HG03558 (cell line): ENCODE data around the gene PSMA6.
"Not testable (repeated sequence)": the region's sequence is repeated elsewhere in the genome, so short reads cannot be mapped to it uniquely, and the experiment has no call there.

Experiments
- ATAC-seq: cut with Tn5 transposase; IDR thresholded peaks from one replicate; pipeline ENCODE4 v1.9.1; 2021; ENCODE audit warnings: moderate number of reproducible peaks; ENCODE audit not compliant: unreplicated experiment; ENCODE audit errors: extremely low read depth

Gene PSMA6

DNA sequence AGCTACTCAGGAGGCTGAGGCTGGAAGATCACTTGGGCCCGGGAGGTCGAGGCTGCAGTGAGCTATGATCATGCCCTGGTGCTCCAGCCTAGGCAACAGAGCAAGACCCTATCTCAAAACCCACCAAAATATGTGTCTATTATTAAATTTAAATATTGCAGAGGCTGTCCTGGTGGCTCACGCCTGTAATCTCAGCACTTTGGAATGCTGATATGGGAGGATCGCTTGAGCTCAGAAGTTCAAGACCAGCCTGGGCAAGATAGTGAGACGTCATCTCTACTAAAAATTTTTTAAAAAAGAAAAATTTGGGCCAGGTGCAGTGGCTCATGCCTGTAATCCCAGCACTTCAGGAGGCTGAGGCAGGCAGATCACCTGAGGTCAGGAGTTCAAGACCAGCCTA, 13.9 kb downstream of the PSMA6 start:
- ATAC-seq = no peak

GRCh38 chr14:35317820-35318219, 25.6 kb downstream of the PSMA6 start:
- ATAC-seq = no peak

GRCh38 chr14:35319509-35319908, 27.3 kb downstream of the PSMA6 start:
- ATAC-seq = no peak

GRCh38 chr14:35320472-35320871, 28.3 kb downstream of the PSMA6 start:
- ATAC-seq = no peak

DNA sequence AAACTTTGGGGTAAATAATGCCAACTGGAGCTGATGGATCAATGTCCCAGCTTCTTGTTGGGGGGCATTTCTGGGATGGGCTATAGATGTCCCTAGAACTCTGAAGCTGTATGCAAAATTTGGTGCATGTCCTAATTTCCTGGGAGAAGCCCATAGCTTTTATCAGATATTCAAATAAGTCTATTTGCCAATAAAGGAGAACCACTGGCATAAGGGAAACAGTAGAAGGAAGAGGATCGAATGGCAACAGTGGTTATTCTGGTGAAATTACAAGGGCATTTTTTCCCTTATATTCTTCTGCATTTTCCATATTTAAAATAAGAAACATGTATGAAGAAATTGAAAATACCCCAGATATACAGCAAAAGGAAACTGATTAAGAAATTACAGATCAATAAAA, 34.2 kb downstream of the PSMA6 start:
- ATAC-seq = no peak

DNA sequence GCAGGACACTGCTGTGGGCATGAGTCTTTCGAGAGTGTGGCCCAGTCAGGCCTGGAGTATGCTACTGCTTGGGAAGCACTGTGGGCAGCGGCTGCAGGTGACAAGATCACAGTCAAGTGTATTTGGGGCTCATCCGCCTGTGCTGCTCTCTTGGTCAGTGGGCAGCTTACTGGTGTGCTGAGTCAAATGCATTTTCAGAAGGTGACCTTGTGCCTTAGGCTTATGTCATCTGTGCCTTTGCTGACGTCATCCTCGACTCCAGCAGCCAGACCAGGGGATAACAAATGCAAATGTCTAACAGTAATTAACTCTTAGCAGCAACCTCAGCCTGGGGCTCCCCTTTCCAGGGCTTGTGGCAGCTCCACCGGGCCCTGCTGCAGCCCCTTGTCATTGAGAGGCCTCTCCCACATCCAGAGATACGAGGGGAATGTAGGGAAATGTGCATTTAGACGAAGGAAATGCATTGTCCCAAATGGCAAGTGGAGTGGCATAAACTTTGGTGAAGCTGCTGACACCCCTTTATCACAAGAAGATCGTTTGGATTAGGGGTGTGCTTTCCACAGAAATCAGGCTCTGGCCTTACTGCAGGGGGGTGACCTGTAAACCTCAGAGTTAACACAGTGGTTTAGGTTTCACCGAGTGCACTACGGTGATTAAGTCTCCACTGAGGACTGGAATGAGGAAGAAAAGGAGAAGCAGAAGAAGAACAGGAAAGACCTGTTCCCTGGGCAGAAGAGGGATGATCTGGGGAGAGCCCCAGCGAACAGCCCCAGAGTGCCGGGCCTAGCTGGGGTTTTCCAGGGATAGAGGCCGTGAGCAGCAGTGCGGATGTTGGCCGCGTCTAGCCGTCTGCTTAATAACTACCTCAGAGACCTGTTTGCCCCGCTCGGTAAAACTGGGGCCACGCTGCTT, 39.7 kb downstream of the PSMA6 start:
- ATAC-seq = no peak

GRCh38 chr14:35332517-35333263, 40.5 kb downstream of the PSMA6 start:
- ATAC-seq = no peak

DNA sequence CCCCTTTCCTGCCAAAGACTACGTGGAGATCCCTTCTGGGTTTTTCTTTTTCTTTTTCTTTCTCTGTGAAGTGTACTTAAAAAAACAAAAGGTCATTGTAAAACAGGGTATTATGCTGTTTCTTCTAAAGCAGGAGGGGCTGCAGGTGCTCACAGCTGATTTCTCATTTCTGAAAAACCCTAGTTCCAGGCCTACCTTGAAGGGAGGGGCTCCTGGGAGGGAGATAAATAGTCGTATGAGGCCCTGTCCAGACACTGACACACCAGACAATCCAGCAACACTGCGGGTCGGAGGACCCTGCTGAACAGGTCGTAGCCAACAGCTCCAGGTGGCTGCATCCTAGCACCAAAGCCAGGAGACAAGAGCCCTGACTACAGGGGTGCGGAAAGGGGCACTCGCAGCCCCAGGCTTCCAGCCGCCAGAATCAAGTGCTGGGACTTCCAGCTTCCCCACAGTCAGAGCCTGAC, 41.1 kb downstream of the PSMA6 start:
- ATAC-seq = no peak

GRCh38 chr14:35333797-35334743, 41.9 kb downstream of the PSMA6 start:
- ATAC-seq = no peak

DNA sequence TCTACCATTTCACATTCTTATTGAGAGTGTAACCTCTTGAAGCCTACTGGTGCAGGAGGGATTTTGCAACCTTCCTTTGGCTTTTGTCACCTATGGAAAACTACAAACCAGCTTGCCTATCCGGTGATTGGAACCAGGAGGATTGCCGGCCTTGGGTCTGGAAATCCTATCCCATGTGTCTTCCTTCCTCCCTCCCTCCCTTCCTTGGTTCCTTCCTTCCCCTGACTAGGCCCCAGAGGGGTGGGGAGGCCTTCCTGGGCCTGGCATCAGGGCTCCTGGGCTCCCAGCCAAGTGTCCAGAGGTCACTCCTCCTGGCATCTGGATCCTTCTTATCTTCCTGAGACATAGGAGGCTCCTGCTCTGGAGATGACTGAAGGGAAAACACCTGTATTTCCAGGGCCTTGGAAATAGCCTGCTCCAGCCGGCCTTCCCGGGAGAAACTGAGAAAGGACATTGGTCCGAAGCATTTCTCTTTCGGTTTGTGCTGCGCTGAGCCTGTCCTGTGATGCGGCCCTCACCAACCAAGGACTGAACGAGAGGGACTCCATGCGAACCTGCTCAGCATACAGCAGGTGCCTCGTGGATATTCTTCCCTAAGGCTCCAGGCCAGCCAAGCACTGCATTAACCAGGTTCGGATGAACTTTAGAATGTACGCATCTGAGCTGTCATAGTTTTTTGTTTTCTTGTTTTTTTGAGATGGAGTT, 43.4 kb downstream of the PSMA6 start:
- no peak for ATAC-seq

DNA sequence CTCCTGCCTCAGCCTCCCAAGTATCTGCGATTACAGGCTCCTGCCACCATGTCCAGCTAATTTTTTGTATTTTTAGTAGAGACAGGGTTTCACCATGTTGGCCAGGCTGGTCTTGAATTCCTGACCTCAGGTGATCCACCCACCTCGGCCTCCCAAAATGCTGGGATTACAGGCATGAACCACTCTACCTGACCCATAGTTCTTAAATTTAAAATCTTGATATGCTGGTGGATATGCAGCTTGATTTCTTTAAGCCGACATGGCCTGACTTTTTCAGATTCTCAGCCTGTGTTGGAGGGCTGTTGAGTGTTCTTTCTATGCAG, 44.0 kb downstream of the PSMA6 start:
- not testable (repeated sequence) for ATAC-seq

GRCh38 chr14:35336494-35337268, 44.5 kb downstream of the PSMA6 start:
- no peak for ATAC-seq

GRCh38 chr14:35337269-35338255, 45.4 kb downstream of the PSMA6 start:
- no peak for ATAC-seq

GRCh38 chr14:35338731-35339405, 46.7 kb downstream of the PSMA6 start:
- ATAC-seq = no peak

GRCh38 chr14:35339761-35340406, 47.7 kb downstream of the PSMA6 start:
- no peak for ATAC-seq

- no peak for ATAC-seq
These were observed 48.7 kb downstream of the PSMA6 start for GRCh38 chr14:35340616-35341453.
